Activated naive CD4-positive, alpha-beta T cell treated with anti-CD3 and anti-CD28 coated beads, Interleukin-2, amount 10 ng/mL, durations not matched to agents 7 days and 5 days (primary cell): Measurements from ENCODE around the gene GATAD2B.
A peak's percentile ranks its signal among the peaks of the same experiment; 100 is the strongest.

ENCODE experiments used
- CTCF ChIA-PET: fragments of 350-600 bp; sonication (Branson Sonifier 250); formaldehyde crosslinking; loops from one replicate; lab custom pipeline; 2021; ENCODE audit warnings: antibody characterized with exemption; lab: Charles Lee
- DNase-seq: peaks from one replicate; pipeline ENCODE4 v3.0.0-alpha.2; 2020
- H3K27ac Mint-ChIP-seq: one replicate; pipeline ENCODE4 v1.8.0; 2021; ENCODE audit warnings: mild to moderate bottlenecking, moderate library complexity, mixed read lengths
- H3K27me3 Mint-ChIP-seq: one replicate; pipeline ENCODE4 v1.8.0; 2021; ENCODE audit warnings: mild to moderate bottlenecking, mixed read lengths
- H3K36me3 Mint-ChIP-seq: one replicate; pipeline ENCODE4 v1.8.0; 2021; ENCODE audit warnings: mixed read lengths
- H3K4me1 Mint-ChIP-seq: one replicate; pipeline ENCODE4 v1.8.0; 2021; ENCODE audit warnings: mixed read lengths
- H3K4me3 Mint-ChIP-seq: one replicate; pipeline ENCODE4 v1.8.0; 2021; ENCODE audit warnings: mild to moderate bottlenecking, moderate library complexity, mixed read lengths
- H3K9me3 Mint-ChIP-seq: one replicate; pipeline ENCODE4 v1.8.0; 2021; ENCODE audit warnings: mixed read lengths

Gene GATAD2B

DNA sequence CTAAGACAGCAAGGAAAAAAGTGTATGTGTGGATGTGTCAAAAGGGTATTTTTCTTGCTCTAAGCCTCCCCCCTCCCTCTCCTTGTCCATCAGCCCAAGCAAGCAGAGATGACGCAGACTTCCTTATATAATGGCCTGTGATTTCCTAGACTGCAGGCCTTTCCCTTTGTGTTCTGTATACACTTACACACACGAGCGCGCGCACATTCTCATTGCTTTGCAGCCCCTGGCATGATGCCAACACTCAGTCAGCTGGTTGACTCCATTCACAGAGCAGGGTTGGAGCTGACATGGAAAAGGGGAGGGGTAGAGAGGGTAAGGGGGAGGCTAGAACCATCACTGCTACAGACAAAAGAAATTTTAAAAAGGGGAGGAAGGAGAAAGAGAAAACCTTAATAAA, 41.8 kb downstream of the GATAD2B start:
- CTCF ChIA-PET, result no interaction called here
- Mint-ChIP-seq H3K27me3 (no peaks in the 10 kb centered on the region), H3K4me3 (no peak overlapping the region), H3K27ac (no peak overlapping the region), H3K9me3 (no peaks in the 10 kb centered on the region), H3K4me1 (peaks cover 8% of the 10 kb centered on the region), H3K36me3 (peaks cover 8% of the 10 kb centered on the region)
- peak; percentile 28 for DNase-seq

DNA sequence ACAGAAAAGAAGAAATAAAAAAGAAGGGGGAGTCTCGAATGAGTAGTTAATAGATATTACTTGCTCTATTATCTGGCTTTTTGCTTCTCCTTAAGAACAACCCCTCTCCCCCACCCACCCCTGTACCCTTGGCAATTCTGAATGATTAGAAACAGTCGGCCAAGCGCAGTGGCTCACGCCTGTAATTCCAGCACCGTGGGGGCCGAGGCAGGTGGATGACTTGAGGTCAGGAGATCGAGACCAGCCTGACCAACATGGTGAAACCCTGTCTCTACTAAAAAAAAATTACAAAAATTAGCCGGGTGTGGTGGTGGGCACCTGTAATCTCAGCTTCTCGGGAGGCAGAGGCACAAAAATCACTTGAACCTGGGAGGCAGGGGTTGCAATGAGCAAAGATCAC, 42.7 kb downstream of the GATAD2B start:
- DNase-seq, result no peak
- H3K27ac Mint-ChIP-seq, result no peak overlapping the region
- H3K9me3 Mint-ChIP-seq, result no peaks in the 10 kb centered on the region
- H3K36me3 Mint-ChIP-seq, result peaks cover 9% of the 10 kb centered on the region
- CTCF ChIA-PET, result no interaction called here
- H3K4me1 Mint-ChIP-seq, result peaks cover 13% of the 10 kb centered on the region
- H3K27me3 Mint-ChIP-seq, result no peaks in the 10 kb centered on the region
- H3K4me3 Mint-ChIP-seq, result no peak overlapping the region

DNA sequence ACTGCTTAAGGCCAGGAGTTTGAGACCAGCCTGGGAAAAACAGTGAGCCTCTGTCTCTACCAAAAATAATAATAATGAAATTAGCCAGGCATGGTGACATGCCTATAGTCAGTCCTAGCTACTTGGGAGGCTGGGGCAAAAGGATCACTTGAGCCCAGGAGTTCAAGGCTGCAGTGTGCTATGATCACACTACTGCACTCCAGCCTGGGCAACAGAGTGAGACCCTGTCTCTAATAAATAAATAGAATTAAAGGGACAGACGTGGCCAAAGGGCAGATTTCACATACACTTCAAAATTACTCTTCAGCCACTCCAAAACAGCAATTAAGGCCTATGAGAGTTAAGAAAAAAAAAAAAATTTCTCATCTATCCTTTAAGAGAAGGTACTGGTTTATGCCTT, 45.7 kb downstream of the GATAD2B start:
- Mint-ChIP-seq H3K36me3 (peaks cover 12% of the 10 kb centered on the region), H3K27me3 (no peaks in the 10 kb centered on the region), H3K4me3 (no peak overlapping the region), H3K4me1 (peaks cover 16% of the 10 kb centered on the region), H3K9me3 (no peaks in the 10 kb centered on the region), H3K27ac (no peak overlapping the region)
- CTCF ChIA-PET, result interaction anchor here (0.6 to 0.7 kb wide), 2 partner anchors 15 to 46 kb away, joined by 3 to 4 read pairs; partner anchors contain the start of gene GATAD2B
- no peak for DNase-seq

DNA sequence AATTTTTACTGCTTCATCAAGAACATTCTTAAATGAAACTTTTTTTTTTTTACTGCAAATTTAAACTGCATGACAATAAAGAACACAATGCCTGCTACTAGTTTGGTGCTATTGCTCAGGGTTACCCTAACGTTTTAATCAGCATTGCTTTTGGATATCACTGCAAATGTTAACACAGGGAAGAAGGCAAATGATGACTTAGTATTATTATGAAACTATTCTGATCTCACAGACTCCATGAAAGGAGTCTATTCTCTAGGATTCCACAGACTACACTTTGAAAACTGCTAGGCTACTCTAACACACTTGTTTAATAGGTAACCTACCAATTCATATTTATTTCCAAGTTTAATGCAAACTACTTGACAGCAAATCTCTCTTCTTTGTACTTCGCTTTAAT, 49.8 kb downstream of the GATAD2B start:
- Mint-ChIP-seq H3K4me1 (peaks cover 15% of the 10 kb centered on the region), H3K9me3 (no peaks in the 10 kb centered on the region), H3K27ac (no peak overlapping the region), H3K4me3 (no peak overlapping the region), H3K27me3 (no peaks in the 10 kb centered on the region), H3K36me3 (peaks cover 19% of the 10 kb centered on the region)
- CTCF ChIA-PET, result no interaction called here
- DNase-seq, result no peak

DNA sequence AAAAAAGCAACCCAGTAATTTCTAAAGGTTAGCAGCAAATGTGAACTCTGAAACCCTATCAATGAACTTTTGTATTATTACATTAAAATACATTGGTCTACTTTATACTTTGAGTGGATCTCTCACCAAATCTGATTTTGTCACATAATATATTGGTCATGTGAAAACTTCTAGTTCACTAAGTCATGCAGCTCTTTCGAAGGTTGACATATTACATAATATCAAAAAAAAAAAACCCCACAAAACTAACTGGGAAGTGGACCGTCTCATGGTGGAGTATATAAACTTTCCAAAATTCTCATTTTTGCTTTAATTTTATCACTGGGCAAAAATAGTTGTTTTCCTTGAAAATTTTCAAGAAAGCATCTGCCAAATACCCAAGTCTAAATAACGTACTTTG, 50.4 kb downstream of the GATAD2B start:
- no peak for DNase-seq
- Mint-ChIP-seq H3K36me3 (peaks cover 19% of the 10 kb centered on the region), H3K27ac (no peak overlapping the region), H3K4me3 (no peak overlapping the region), H3K4me1 (peaks cover 15% of the 10 kb centered on the region), H3K27me3 (no peaks in the 10 kb centered on the region), H3K9me3 (no peaks in the 10 kb centered on the region)
- CTCF ChIA-PET, result no interaction called here

DNA sequence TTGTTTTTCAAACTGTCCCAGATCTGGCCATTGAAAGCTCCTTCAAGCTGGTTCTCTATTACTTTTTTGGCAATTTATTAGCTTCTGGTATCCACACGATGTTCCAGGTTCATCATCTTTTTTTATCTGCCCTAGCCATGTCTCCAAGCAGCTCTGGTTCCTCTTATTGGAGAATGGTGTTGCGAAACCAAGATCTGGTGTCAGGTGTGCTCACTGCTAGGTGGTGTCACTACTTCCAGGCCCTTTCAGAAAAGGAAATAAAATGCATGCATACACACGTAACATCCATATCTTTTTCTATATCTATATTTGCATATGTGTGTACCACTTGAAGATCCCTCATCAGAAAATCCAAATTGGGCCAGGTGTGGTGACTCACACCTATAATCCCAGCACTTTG, 53.3 kb downstream of the GATAD2B start:
- Mint-ChIP-seq H3K27ac (peak overlapping the region; percentile 2), H3K27me3 (no peaks in the 10 kb centered on the region), H3K4me3 (no peak overlapping the region), H3K36me3 (peaks cover 13% of the 10 kb centered on the region), H3K4me1 (peaks cover 24% of the 10 kb centered on the region), H3K9me3 (no peaks in the 10 kb centered on the region)
- DNase-seq, result no peak
- CTCF ChIA-PET, result interaction anchor here (0.6 kb wide), 1 partner anchor 16 kb away, joined by 3 read pairs; no protein-coding TSS in a partner anchor

DNA sequence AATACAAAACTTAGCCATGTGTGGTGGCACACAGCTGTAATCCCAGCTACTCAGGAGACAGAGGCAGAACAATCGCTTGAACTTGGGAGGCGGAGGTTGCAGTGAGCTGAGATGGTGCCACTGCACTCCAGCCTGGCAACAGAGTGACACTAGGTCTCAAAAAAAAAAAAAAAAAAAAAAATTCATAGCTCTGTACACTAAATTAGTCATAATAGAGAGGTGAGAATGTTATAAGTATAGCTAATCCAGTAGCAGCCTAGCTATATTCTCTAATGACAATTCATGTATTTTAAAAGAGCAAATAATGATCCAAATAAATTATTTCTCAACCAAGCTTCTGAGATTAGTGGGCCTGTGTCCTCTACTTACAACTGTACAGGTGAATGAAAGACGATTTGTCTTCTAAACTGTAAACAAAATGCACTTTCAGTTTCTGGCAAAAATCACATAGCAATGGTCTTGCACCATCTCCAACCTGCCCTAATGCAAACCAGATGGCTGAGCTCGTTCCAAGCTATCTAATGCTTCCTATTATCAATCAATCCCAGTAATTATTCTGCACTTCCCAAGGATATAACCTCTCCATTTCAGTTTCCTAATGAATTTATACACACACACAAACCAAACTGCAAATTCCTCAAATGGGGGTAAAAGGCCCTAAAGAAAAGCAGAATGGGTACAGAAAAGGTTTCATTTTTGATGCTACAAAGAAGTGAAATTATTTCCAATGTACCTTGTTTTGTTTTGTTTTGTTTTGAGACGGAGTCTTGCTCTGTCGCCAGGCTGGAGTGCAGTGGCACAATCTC, 56.5 kb downstream of the GATAD2B start:
- H3K27ac Mint-ChIP-seq, result peak overlapping the region; percentile 86
- H3K4me3 Mint-ChIP-seq, result no peak overlapping the region
- DNase-seq, result no peak

DNA sequence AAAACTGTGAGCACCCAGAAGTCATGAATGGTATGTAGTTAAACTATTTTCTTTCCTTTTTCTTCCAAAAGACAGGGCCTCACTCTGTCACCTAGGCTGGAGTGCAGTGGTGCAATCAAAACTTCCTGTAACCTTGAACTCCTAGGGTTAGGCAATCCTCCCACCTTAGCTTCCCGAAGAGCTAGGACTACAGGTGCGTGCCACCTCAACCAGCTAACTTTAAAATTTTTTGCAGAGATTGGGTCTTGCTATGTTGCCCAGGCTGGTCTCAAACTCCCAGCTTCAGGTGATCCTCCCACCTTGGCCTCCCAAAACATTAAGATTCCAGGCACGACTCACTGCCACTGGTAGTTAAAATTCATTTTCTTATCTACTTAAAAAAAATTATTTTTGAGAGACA, 62.5 kb downstream of the GATAD2B start:
- CTCF ChIA-PET, result no interaction called here
- peaks cover 11% of the 10 kb centered on the region for H3K4me1 Mint-ChIP-seq
- no peaks in the 10 kb centered on the region for H3K27me3 Mint-ChIP-seq
- no peaks in the 10 kb centered on the region for H3K9me3 Mint-ChIP-seq
- peak overlapping the region; percentile 49 for H3K27ac Mint-ChIP-seq
- H3K36me3 Mint-ChIP-seq, result peaks cover 19% of the 10 kb centered on the region
- no peak overlapping the region for H3K4me3 Mint-ChIP-seq
- DNase-seq, result no peak

More for the DNA sequence above, 56.5 kb downstream of the GATAD2B start:
- CTCF ChIA-PET, result interaction anchor here (0.8 to 1.3 kb wide), 3 partner anchors 69 to 405 kb away, joined by 3 to 4 read pairs (median 3); partner anchors contain the start of gene DENND4B
- H3K27me3 Mint-ChIP-seq, result no peaks in the 10 kb centered on the region
- H3K36me3 Mint-ChIP-seq, result peaks cover 14% of the 10 kb centered on the region
- H3K9me3 Mint-ChIP-seq, result no peaks in the 10 kb centered on the region
- peaks cover 26% of the 10 kb centered on the region for H3K4me1 Mint-ChIP-seq

DNA sequence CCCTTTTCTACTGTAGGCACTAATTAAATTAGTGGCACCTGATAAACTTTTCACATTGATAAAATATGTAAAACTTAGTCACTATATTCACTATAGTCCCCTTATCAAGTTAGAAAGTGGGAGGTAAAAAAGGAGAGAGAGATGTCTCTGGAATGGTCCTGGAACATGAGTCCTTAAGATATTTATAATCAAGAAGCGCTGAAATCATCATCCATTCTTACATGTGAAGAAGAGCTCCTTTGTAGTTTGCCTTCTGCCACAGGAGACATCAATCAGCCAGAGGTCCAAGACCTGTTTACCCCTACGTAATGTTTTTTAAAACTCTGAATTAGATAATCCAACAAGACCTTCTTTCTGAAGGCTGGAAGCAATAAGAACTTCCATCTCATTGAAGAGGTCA, 65.3 kb downstream of the GATAD2B start:
- H3K9me3 Mint-ChIP-seq, result no peaks in the 10 kb centered on the region
- CTCF ChIA-PET, result no interaction called here

DNA sequence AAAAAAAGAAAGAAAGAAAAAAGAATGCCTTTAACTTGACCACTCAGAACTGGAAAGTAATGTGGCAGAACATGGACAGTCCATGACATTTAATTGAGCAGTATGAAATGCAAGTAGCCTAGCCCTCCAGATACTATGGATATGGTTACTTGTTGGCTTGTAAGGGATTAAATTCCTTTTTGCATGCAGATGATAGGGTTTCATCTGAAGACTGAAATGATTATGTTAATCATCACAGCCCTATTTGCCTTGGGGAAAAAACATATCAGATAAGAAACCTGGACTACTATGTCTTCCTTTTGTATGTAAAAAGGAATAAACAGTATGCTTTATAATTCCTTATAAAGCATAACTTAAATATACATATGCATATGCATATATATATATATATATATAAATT, 66.0 kb downstream of the GATAD2B start:
- Mint-ChIP-seq H3K9me3 (no peaks in the 10 kb centered on the region), H3K36me3 (peaks cover 35% of the 10 kb centered on the region), H3K27ac (no peak overlapping the region), H3K27me3 (no peaks in the 10 kb centered on the region), H3K4me3 (no peak overlapping the region), H3K4me1 (peaks cover 5% of the 10 kb centered on the region)
- CTCF ChIA-PET, result no interaction called here
- DNase-seq, result no peak

More for the DNA sequence above, 65.3 kb downstream of the GATAD2B start:
- no peak overlapping the region for H3K27ac Mint-ChIP-seq
- no peak for DNase-seq
- H3K4me1 Mint-ChIP-seq, result peaks cover 5% of the 10 kb centered on the region
- H3K4me3 Mint-ChIP-seq, result no peak overlapping the region
- H3K27me3 Mint-ChIP-seq, result no peaks in the 10 kb centered on the region
- peaks cover 28% of the 10 kb centered on the region for H3K36me3 Mint-ChIP-seq

DNA sequence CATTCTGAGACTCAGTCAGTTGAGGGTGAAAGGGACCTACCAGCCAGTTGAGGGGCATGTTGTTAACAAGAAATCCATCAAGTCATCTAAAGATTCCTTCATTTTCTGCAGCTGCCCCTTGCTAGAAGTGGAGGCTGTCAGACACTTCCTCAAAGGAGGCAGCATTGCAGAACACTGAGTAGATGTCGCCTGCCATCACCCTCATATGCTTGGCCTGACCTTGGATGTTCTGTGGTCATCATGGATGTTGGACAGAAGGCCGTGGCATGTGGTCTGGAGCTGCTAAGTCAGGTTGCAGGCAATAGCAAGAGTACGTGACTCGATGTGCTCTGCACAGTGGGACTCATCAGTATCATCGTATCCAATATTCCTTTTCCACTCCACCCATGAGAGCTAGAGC, 70.6 kb downstream of the GATAD2B start:
- CTCF ChIA-PET, result interaction anchor here (0.6 to 1.2 kb wide), 2 partner anchors 16 to 55 kb away, joined by 3 read pairs; no protein-coding TSS in a partner anchor
- Mint-ChIP-seq H3K27ac (peak overlapping the region; percentile 49), H3K9me3 (no peaks in the 10 kb centered on the region), H3K27me3 (no peaks in the 10 kb centered on the region), H3K4me3 (no peak overlapping the region), H3K4me1 (peaks cover 18% of the 10 kb centered on the region), H3K36me3 (peaks cover 39% of the 10 kb centered on the region)
- DNase-seq, result no peak

DNA sequence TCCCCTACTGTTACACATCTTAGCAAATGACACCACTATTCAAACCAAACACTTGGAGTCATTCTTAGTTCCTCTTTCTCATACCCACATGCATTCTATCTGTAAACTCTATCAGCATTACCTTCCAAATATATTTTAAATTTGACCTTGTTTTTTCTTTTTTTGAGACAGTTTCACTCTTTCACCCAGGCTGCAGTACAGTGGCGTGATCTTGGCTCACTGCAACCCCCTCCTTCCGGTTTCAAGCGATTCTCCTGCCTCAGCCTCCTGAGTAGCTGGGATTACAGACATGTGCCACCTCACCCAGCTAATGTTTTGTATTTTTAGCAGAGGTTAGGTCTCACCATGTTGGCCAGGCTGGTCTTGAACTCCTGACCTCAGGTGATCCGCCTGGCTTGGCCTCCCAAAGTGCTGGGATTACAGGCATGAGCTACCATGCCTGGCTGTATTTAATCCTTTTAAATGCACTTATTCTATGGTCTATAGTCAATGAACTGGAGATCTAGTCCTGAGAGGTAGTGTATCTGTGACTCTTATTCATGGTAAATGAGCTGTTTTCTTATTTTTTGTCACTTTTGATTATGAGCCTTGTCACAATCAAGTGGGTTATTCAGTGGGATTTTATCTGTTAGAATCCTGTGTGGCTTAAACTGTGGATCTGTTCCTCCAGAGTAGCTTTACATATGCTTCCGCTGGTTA, 73.1 kb downstream of the GATAD2B start:
- Mint-ChIP-seq H3K36me3 (peaks cover 38% of the 10 kb centered on the region), H3K9me3 (no peaks in the 10 kb centered on the region), H3K4me1 (peaks cover 18% of the 10 kb centered on the region), H3K27me3 (no peaks in the 10 kb centered on the region), H3K27ac (peak overlapping the region; percentile 79), H3K4me3 (peak overlapping the region; percentile 21)
- peak; percentile 49 for DNase-seq
- CTCF ChIA-PET, result interaction anchor here (0.6 kb wide), 1 partner anchor 16 kb away, joined by 3 read pairs; no protein-coding TSS in a partner anchor

DNA sequence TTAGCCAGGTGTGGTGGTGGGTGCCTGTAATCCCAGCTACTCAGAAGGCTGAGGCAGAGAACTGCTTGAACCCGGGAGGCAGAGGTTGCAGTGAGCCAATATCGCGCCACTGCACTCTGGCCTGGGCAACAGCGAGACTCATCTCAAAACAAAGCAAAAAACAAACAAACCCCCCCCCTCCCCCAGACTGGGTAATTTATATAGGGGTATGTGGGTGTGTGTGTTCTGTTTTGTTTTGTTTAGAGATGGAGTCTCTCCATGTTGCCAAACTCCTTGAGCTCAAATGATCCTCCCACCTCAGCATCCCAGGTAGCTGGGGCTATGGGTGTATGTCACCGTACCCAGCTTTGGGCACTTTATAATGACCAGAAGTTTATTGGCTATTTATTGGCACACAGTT, 74.0 kb downstream of the GATAD2B start:
- Mint-ChIP-seq H3K27ac (no peak overlapping the region), H3K9me3 (no peaks in the 10 kb centered on the region), H3K27me3 (no peaks in the 10 kb centered on the region), H3K36me3 (peaks cover 40% of the 10 kb centered on the region), H3K4me1 (peaks cover 19% of the 10 kb centered on the region), H3K4me3 (no peak overlapping the region)
- no peak for DNase-seq
- CTCF ChIA-PET, result no interaction called here

DNA sequence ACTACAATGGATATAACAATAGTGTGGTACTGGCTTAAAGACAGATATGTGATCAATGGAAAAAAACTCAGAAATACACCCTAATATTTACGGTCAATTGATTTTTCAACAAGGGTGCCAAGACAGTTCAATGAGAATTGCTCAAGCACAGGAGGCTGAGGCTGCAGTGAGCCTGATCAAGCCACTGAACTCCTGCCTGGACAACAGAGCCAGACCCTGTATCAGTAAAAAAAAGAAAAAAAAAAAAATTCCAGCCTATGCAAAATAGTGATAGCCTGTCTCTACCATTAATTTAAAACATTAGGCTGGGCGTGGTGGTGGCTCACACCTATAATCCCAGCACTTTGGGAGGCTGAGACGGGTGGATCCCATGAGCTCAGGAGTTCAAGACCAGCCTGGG, 77.6 kb downstream of the GATAD2B start:
- no peak overlapping the region for H3K27ac Mint-ChIP-seq
- H3K27me3 Mint-ChIP-seq, result no peaks in the 10 kb centered on the region
- DNase-seq, result no peak
- H3K4me1 Mint-ChIP-seq, result peaks cover 21% of the 10 kb centered on the region
- no peaks in the 10 kb centered on the region for H3K9me3 Mint-ChIP-seq
- H3K36me3 Mint-ChIP-seq, result peaks cover 18% of the 10 kb centered on the region
- CTCF ChIA-PET, result no interaction called here
- H3K4me3 Mint-ChIP-seq, result no peak overlapping the region
